NB4 (cell line): Measurements from ENCODE around the gene GTPBP8.

Experiments
- CTCF ChIP-seq: IDR thresholded peaks from one replicate; pipeline ENCODE4 v1.5.1; 2012; ENCODE audit warnings: low read depth, low read length
- POLR2A ChIP-seq: IDR thresholded peaks from 2 replicates; pipeline ENCODE4 v1.6.1; 2011; ENCODE audit warnings: mild to moderate bottlenecking; ENCODE audit not compliant: insufficient read length; ENCODE audit errors: extremely low read depth

GRCh38 chr3:113006359-113007056 is 15.7 kb downstream of the GTPBP8 start:
- TF ChIP-seq CTCF (no peak), POLR2A (no peak)
